ENCODE results near the gene NFASC.

The NFASC gene

DNA sequence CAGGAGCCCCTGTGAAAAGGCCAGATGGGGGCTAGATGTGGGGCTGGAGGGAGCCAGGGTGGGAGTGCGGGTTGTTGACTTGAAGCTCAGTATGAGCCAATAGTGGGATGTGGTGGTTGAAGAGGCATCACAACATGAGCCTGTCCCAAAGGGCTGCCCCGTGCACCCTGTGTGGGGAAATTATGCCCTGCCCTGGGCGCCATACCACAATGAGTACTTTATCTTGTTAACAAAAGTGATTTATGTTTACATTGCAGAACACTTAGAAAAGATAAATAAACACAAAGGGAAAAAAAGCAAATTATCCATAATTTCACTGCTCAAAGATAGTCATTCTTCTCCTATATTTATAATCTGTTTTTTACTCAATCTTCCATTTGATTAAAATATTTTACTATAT, 1.6 kb upstream of the NFASC start:
- TF ChIP-seq, protein P1, sequence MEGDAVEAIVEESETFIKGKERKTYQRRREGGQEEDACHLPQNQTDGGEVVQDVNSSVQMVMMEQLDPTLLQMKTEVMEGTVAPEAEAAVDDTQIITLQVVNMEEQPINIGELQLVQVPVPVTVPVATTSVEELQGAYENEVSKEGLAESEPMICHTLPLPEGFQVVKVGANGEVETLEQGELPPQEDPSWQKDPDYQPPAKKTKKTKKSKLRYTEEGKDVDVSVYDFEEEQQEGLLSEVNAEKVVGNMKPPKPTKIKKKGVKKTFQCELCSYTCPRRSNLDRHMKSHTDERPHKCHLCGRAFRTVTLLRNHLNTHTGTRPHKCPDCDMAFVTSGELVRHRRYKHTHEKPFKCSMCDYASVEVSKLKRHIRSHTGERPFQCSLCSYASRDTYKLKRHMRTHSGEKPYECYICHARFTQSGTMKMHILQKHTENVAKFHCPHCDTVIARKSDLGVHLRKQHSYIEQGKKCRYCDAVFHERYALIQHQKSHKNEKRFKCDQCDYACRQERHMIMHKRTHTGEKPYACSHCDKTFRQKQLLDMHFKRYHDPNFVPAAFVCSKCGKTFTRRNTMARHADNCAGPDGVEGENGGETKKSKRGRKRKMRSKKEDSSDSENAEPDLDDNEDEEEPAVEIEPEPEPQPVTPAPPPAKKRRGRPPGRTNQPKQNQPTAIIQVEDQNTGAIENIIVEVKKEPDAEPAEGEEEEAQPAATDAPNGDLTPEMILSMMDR (IDR thresholded peaks at IDR 0.05; ENCODE audit: extremely low read depth, insufficient read depth, missing control alignments), result no peak
- no peak for DNase-seq (ENCODE audit: low spot score)
- in situ Hi-C loops (cut with MboI; ENCODE audit: low pct_unique_long_range_greater_than_20kb, low sequenced_read_pairs, unreplicated experiment), result no loop called here

DNA sequence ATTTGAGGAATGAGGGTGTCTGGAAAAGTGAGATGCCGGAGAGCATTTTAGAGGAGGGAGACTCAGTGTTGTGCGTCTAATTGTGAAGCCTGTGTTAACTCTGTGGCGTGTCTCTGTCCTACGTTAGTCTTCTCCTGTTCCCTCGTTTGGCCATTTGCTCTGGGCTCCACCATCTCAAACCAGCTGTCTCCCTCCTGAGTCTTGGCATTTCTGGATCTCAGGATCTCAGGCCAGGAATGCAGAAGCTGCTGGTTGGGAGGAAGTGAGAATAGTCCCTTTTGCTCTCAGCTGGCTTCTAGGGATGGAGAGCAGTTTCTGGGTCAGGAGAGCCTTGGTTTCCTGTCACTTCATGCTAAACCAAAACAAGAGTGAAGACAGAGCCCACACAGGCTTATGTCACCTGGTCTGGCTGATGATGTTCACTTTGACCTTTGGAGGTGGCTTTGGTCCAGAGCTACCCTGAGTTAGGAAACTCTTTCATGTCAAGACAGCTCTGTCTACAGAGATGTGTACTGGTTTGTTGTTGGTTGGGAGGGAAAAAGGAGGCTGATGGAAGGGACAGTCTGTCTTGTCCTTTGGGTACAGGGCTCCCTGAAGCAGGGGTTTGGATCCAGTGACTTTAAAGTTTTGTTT, 859 bp downstream of the NFASC start:
- TF ChIP-seq, protein P1 (IDR thresholded peaks at IDR 0.05; ENCODE audit: extremely low read depth, insufficient read depth, missing control alignments), result no peak
- in situ Hi-C loops (cut with MboI; ENCODE audit: low pct_unique_long_range_greater_than_20kb, low sequenced_read_pairs, unreplicated experiment), result no loop called here
- DNase-seq (ENCODE audit: low spot score), result no peak

DNA sequence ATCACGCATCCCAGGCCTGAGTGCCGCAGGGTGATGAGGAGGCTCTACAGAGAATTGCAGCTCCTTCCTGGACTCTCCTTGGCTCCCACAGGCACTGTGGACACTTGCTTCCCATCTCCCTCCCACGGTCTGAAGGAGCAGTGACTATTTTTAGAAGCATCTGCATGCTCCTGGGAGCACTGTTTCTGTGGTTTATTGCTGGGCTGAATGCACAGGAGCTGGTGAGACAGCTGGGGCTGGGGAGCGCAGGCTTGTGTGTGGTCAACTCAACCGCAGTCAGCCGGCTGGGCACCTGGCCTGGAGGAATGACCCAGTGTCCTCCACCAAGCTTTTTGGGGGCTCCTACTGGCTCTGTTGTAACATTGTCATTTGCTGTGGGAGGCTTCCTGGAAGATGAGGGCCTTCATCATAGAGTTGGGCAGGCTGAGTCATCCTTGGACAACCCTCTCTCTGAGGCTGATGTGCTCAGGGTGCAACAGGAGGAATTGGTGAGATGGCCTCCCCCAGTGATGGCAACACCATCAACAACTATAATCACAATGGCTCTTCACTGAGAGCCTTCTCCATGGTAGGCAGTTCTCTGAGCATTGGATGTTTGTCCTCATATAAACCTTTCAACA, 1.7 kb downstream of the NFASC start:
- no peak for DNase-seq (ENCODE audit: low spot score)
- in situ Hi-C loops (cut with MboI; ENCODE audit: low pct_unique_long_range_greater_than_20kb, low sequenced_read_pairs, unreplicated experiment), result no loop called here
- TF ChIP-seq, protein P1 (IDR thresholded peaks at IDR 0.05; ENCODE audit: extremely low read depth, insufficient read depth, missing control alignments), result no peak

- DNase-seq (ENCODE audit: low spot score), result no peak
- in situ Hi-C loops (cut with MboI; ENCODE audit: low pct_unique_long_range_greater_than_20kb, low sequenced_read_pairs, unreplicated experiment), result no loop called here
- TF ChIP-seq, protein P1 (IDR thresholded peaks at IDR 0.05; ENCODE audit: extremely low read depth, insufficient read depth, missing control alignments), result no peak
These were observed 2.5 kb downstream of the NFASC start for GRCh38 chr1:204873176-204873575.

DNA sequence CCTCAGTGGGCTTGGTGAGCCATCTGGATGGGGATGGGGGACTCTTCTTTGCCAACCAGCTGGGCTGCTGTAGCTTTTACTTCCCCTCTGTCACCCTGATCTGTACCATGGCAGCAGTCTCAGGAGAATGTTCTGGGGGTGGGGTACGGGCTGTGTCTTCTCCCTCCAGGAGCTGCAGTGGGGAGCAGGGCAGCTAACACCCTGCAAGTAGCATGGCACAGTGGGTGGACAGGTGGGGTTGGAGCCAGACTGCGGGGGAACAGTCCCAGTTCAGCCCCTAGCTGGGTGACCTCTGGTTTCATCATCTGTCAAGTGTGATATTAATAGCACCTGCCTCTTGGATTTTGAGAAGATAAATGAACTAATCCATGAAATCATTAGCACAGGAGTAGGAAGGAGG, 3.1 kb downstream of the NFASC start:
- DNase-seq (ENCODE audit: low spot score), result no peak
- TF ChIP-seq, protein P1 (IDR thresholded peaks at IDR 0.05; ENCODE audit: extremely low read depth, insufficient read depth, missing control alignments), result no peak
- in situ Hi-C loops (cut with MboI; ENCODE audit: low pct_unique_long_range_greater_than_20kb, low sequenced_read_pairs, unreplicated experiment), result no loop called here

DNA sequence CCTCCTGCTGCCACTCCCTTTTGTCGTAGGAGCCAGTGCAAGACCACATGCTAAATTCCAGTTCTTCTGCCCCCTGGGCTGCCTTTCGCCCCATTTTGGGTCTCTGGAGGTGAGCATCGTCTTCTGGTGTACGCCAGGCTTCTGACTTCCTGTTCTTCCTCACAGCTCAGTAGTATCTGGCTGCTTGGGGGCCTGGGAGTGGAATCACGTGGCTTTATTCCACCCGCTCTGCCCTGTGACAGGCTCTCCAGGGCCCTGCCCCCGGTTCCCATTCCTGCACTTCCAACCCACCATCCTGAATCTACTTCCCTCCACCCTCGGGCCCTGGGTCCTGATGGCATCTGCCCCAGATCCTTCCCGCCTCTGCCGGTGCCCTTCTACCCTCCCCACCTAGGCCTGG, 3.6 kb downstream of the NFASC start:
- TF ChIP-seq, protein P1 (IDR thresholded peaks at IDR 0.05; ENCODE audit: extremely low read depth, insufficient read depth, missing control alignments), result no peak
- in situ Hi-C loops (cut with MboI; ENCODE audit: low pct_unique_long_range_greater_than_20kb, low sequenced_read_pairs, unreplicated experiment), result no loop called here

More for the DNA sequence above, 3.6 kb downstream of the NFASC start:
- no peak for DNase-seq (ENCODE audit: low spot score)

All from GM13977 (cell line).